Mesenchymal stem cell (in vitro differentiated cells and primary cell): ENCODE data around the gene RRH.

Experiments
- DNase-seq: peaks from one replicate; pipeline ENCODE4 v3.0.0-alpha.2; 2013
- H2AFZ ChIP-seq: one replicate; pipeline ENCODE4 v1.6.1; 2013; ENCODE audit warnings: low read depth, mild to moderate bottlenecking, control low read depth, inconsistent platforms, low read length, moderate library complexity
- H2AK5ac ChIP-seq: 2 replicates; pipeline ENCODE4 v1.6.1; 2013; ENCODE audit warnings: low read length, moderate library complexity, mild to moderate bottlenecking, inconsistent platforms; ENCODE audit not compliant: severe bottlenecking
- H2BK120ac ChIP-seq: one replicate; pipeline ENCODE4 v1.6.1; 2013; ENCODE audit warnings: low read depth, mild to moderate bottlenecking, inconsistent platforms, low read length, moderate library complexity
- H2BK12ac ChIP-seq, 2 experiments: one replicate each; pipeline ENCODE4 v1.6.1; 2013; ENCODE audit warnings: inconsistent platforms in 2 of 2, low read length in 2 of 2, mild to moderate bottlenecking in 2 of 2, moderate library complexity in 2 of 2, control low read depth in 1 of 2
- H2BK15ac ChIP-seq: one replicate; pipeline ENCODE4 v1.6.1; 2013; ENCODE audit warnings: mild to moderate bottlenecking, low read depth, inconsistent platforms; ENCODE audit not compliant: poor library complexity, severe bottlenecking
- H2BK5ac ChIP-seq: 2 replicates; pipeline ENCODE4 v1.6.1; 2013; ENCODE audit warnings: low read depth, mild to moderate bottlenecking, low read length, control low read depth, inconsistent platforms; ENCODE audit not compliant: poor library complexity, severe bottlenecking
- H3K14ac ChIP-seq, 2 experiments: one replicate each; pipeline ENCODE4 v1.6.1; 2013; ENCODE audit warnings: inconsistent platforms in 2 of 2, low read length in 2 of 2, control low read depth in 1 of 2, mild to moderate bottlenecking in 1 of 2, moderate library complexity in 1 of 2
- H3K18ac ChIP-seq, 2 experiments: one replicate each; pipeline ENCODE4 v1.6.1; 2013; ENCODE audit warnings: inconsistent platforms in 2 of 2, low read length in 2 of 2, control low read depth in 1 of 2, low read depth in 1 of 2, mild to moderate bottlenecking in 1 of 2
- H3K23ac ChIP-seq, 2 experiments: one replicate each; pipeline ENCODE4 v1.6.1; 2013; ENCODE audit warnings: inconsistent platforms in 2 of 2, low read length in 2 of 2, mild to moderate bottlenecking in 2 of 2, moderate library complexity in 2 of 2, control low read depth in 1 of 2
- H3K27ac ChIP-seq: 2 replicates; pipeline ENCODE4 v1.5.1; 2013; ENCODE audit warnings: mild to moderate bottlenecking, moderate library complexity, low read length, control low read depth, inconsistent platforms; ENCODE audit not compliant: poor library complexity, severe bottlenecking
- H3K27me3 ChIP-seq, 2 experiments: 2 replicates each; pipeline versions ENCODE4 v1.6.1 to v1.7.0; 2013; ENCODE audit warnings: low read length in 2 of 2, mild to moderate bottlenecking in 2 of 2, moderate library complexity in 2 of 2, control low read depth in 1 of 2, inconsistent platforms in 1 of 2; ENCODE audit not compliant: control insufficient read depth in 1 of 2, insufficient read depth in 1 of 2
- H3K36me3 ChIP-seq, 2 experiments: 2 replicates each; pipeline versions ENCODE4 v1.6.1 to v1.7.0; 2013; ENCODE audit warnings: low read length in 2 of 2, control low read depth in 1 of 2, inconsistent platforms in 1 of 2, low read depth in 1 of 2, mild to moderate bottlenecking in 1 of 2; ENCODE audit not compliant: insufficient read depth in 2 of 2, control insufficient read depth in 1 of 2
- H3K4ac ChIP-seq, 2 experiments: one replicate each; pipeline ENCODE4 v1.6.1; 2013; ENCODE audit warnings: inconsistent platforms in 2 of 2, low read length in 2 of 2, mild to moderate bottlenecking in 2 of 2, moderate library complexity in 2 of 2, control low read depth in 1 of 2, low read depth in 1 of 2
- H3K4me1 ChIP-seq: 2 replicates; pipeline ENCODE4 v1.6.1; 2013; ENCODE audit warnings: low read depth, low read length, control low read depth; ENCODE audit not compliant: control insufficient read depth, insufficient read depth
- H3K4me2 ChIP-seq: 2 replicates; pipeline ENCODE4 v1.6.1; 2013; ENCODE audit warnings: low read length, mild to moderate bottlenecking, inconsistent platforms; ENCODE audit not compliant: poor library complexity, severe bottlenecking
- H3K4me3 ChIP-seq, 2 experiments: 2 replicates each; pipeline versions ENCODE4 v1.5.1 to v1.7.0; 2013; ENCODE audit warnings: low read length in 2 of 2, mild to moderate bottlenecking in 2 of 2, control low read depth in 1 of 2, low read depth in 1 of 2; ENCODE audit not compliant: insufficient read depth in 1 of 2
- H3K79me1 ChIP-seq: replicated peaks from 2 replicates; pipeline ENCODE4 v1.6.1; 2013; ENCODE audit warnings: mild to moderate bottlenecking, control low read depth, low read length, inconsistent platforms; ENCODE audit not compliant: poor library complexity, severe bottlenecking
- H3K9ac ChIP-seq: 2 replicates; pipeline ENCODE4 v1.7.0; 2013; ENCODE audit warnings: mild to moderate bottlenecking, low read length, moderate library complexity
- H3K9me3 ChIP-seq: 2 replicates; pipeline ENCODE4 v1.7.0; 2013; ENCODE audit warnings: mild to moderate bottlenecking, low read length; ENCODE audit not compliant: control insufficient read depth
- H4K8ac ChIP-seq: one replicate; pipeline ENCODE4 v1.6.1; 2013; ENCODE audit warnings: inconsistent platforms, mild to moderate bottlenecking, low read length, moderate library complexity
- H4K91ac ChIP-seq: one replicate; pipeline ENCODE4 v1.6.1; 2013; ENCODE audit warnings: mild to moderate bottlenecking, low read length, inconsistent platforms
- WGBS: methylation state at CpG from one replicate; pipeline ENCODE4 v1.1.7; 2013; ENCODE audit warnings: mixed read lengths; 5-methylcytosine and 5-hydroxymethylcytosine counted together

Gene RRH

DNA sequence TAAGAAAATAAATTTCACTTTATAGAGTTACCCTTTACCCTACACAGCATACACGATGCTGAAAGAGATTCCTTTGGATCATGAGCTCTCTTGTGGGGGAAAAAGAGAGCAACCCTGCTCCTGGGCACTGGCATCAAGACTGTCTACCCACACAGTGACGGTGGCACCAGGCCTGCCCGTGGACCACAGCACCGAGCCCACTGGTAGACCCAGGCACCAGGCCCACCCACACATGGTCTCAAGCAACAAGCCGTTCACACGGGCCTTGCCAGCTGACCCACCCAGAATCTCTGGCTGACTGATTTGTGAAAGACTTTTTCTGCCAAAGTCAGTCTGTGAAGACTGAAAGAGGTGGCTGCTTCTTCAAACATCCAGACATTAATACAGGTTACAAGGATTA lies 32.7 kb upstream of the RRH start:
- Histone ChIP-seq H2BK120ac (no peak overlapping the region), H3K27me3 (peaks cover 0 to 4% of the 10 kb centered on the region in 2 experiments), H3K18ac (no peak overlapping the region), H3K14ac (no peak overlapping the region), H3K4me2 (no peak overlapping the region), H2BK12ac (no peak overlapping the region), H3K9me3 (peaks cover 20% of the 10 kb centered on the region), H2BK5ac (no peak overlapping the region), H3K9ac (no peak overlapping the region), H3K23ac (no peak overlapping the region), H3K79me1 (no peaks in the 10 kb centered on the region), H4K8ac (no peak overlapping the region), H3K4me3 (no peak overlapping the region), H4K91ac (no peak overlapping the region), H3K27ac (no peak overlapping the region), H3K4ac (no peak overlapping the region), H2AFZ (no peak overlapping the region), H2AK5ac (no peak overlapping the region), H3K4me1 (no peaks in the 10 kb centered on the region), H2BK15ac (no peak overlapping the region), H3K36me3 (no peaks in the 10 kb centered on the region)
- WGBS = 86% methylated on average over 6 of the region's 6 CpGs
- no peak for DNase-seq

DNA sequence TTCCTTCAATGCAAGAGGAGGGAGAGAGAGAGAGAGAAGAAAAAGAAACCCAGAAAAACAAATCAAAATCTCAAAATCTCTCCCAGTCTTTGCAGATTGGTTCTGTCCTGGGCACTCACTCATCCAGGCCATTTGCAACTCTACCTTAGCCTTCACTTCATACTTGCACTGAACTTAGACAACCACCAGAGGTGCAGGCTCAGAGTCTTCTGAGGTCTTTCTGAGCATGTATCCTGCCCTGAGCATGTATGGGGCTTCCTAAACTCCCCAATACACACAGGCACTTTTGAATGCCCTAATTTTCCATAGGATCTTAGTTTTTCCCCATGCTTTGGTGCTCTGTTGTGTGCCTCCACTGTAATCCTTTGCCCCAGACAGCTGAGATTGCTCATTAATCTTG lies 28.9 kb upstream of the RRH start:
- H3K9me3 ChIP-seq = peaks cover 14% of the 10 kb centered on the region

DNA sequence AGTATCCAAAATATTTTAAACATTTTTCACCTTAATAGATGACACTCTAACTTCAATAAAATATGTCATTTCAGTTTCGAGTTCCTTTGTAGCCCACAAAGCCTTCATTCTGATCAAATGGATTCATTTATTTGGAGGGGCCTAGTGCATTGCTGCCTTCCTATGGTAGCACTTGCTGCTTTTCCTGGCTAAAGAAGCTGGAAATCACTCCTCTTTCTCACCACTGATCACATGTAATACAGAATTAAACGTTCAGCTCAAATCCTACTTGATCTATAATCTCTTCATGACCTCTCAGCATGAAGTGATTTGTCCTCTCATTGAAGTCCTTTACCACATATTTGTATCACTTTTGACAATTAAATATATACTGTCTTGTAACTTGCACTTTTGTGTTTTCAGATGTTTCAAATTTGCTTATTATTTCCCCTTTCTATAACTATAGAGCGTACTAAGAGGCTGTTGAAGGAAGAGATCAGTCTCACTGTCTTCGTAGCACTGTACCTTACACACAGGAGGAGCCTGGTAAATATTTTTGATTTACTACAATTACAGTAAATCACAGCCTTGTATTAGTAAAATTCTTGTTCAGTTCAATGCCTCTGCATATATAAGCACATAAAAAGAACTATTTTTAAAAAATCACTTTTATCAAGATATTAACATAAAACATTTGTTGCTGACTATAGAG lies 26.5 kb upstream of the RRH start:
- Histone ChIP-seq H3K27me3 (no peaks in the 10 kb centered on the region), H4K91ac (no peak overlapping the region), H3K4me3 (no peak overlapping the region), H2BK120ac (no peak overlapping the region), H2AK5ac (no peak overlapping the region), H3K27ac (no peak overlapping the region), H3K9me3 (peaks cover 10% of the 10 kb centered on the region), H2BK12ac (no peak overlapping the region), H3K4me1 (no peaks in the 10 kb centered on the region), H2BK5ac (no peak overlapping the region), H3K36me3 (no peaks in the 10 kb centered on the region), H3K9ac (peak overlapping the region; percentile 66), H4K8ac (no peak overlapping the region), H3K4me2 (no peak overlapping the region), H3K18ac (no peak overlapping the region), H3K4ac (no peak overlapping the region), H2BK15ac (no peak overlapping the region), H3K79me1 (no peaks in the 10 kb centered on the region), H3K23ac (no peak overlapping the region), H3K14ac (no peak overlapping the region), H2AFZ (no peak overlapping the region)
- WGBS = 79% methylated on average over 2 of the region's 4 CpGs
- no peak for DNase-seq

More for the DNA sequence above, 28.9 kb upstream of the RRH start:
- H2BK12ac ChIP-seq = no peak overlapping the region
- H3K27me3 ChIP-seq = no peaks in the 10 kb centered on the region
- H3K4me1 ChIP-seq = no peaks in the 10 kb centered on the region
- no peak overlapping the region for H3K18ac ChIP-seq
- H2AFZ ChIP-seq = no peak overlapping the region
- H3K9ac ChIP-seq = no peak overlapping the region
- H2BK15ac ChIP-seq = no peak overlapping the region
- no peak overlapping the region for H3K4me2 ChIP-seq
- H2AK5ac ChIP-seq = no peak overlapping the region
- no peak overlapping the region for H4K91ac ChIP-seq
- H3K4me3 ChIP-seq = no peak overlapping the region
- DNase-seq = no peak
- no peak overlapping the region for H2BK5ac ChIP-seq
- no peak overlapping the region for H3K14ac ChIP-seq
- no peak overlapping the region for H2BK120ac ChIP-seq
- H3K23ac ChIP-seq = no peak overlapping the region
- H4K8ac ChIP-seq = no peak overlapping the region
- H3K27ac ChIP-seq = no peak overlapping the region
- H3K79me1 ChIP-seq = no peaks in the 10 kb centered on the region
- no peaks in the 10 kb centered on the region for H3K36me3 ChIP-seq
- no peak overlapping the region for H3K4ac ChIP-seq

DNA sequence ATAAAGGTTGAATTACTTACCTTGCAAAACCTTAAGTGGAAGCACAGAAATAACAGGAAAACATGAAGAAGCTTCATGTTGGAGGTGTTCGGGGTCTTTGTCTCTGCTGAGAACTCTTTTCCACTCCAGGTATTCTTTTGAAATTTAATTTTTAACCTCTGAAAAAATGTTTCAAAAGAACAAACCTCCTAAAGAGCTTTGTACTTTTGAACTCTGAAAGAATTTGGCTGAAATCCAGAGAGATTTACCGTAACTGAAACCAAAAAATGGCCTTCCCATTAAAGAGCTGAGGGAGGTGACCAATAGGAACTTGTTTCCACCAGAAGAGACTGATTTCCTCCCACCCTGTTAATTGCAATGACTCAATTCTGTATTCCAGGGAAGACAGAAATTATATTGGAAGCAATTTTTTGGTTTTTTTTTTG lies 25.9 kb upstream of the RRH start, which contains the start of gene CFI:
CFI (minus strand) TSS at position 105 of the 425 bp plus-strand sequence; CDS start at position 77, 28 bp downstream.
- 50% methylated on average over 1 of the region's 2 CpGs for WGBS
- H3K18ac ChIP-seq = no peak within 1 kb of the TSS
- H3K4me3 ChIP-seq = no peak within 1 kb of the TSS
- H3K36me3 ChIP-seq = no peaks in the 10 kb centered on the region
- no peak within 1 kb of the TSS for H3K27ac ChIP-seq
- H3K4me2 ChIP-seq = no peak within 1 kb of the TSS
- no peaks in the 10 kb centered on the region for H3K79me1 ChIP-seq
- H2AFZ ChIP-seq = no peak within 1 kb of the TSS
- no peak within 1 kb of the TSS for H2BK5ac ChIP-seq
- H3K9me3 ChIP-seq = peaks cover 4% of the 10 kb centered on the region
- H3K9ac ChIP-seq = peak within 1 kb of the TSS; percentile 66
- DNase-seq = peak; percentile 57
- H2BK12ac ChIP-seq = no peak within 1 kb of the TSS
- no peak within 1 kb of the TSS for H2BK120ac ChIP-seq
- H3K4ac ChIP-seq = no peak within 1 kb of the TSS
- no peak within 1 kb of the TSS for H3K23ac ChIP-seq
- H3K4me1 ChIP-seq = no peaks in the 10 kb centered on the region
- H4K8ac ChIP-seq = no peak within 1 kb of the TSS
- no peak within 1 kb of the TSS for H4K91ac ChIP-seq
- H2BK15ac ChIP-seq = no peak within 1 kb of the TSS
- no peak within 1 kb of the TSS for H3K14ac ChIP-seq
- no peak within 1 kb of the TSS for H2AK5ac ChIP-seq
- no peaks in the 10 kb centered on the region for H3K27me3 ChIP-seq
